ENCODE results near the gene EEIG1.

DNA sequence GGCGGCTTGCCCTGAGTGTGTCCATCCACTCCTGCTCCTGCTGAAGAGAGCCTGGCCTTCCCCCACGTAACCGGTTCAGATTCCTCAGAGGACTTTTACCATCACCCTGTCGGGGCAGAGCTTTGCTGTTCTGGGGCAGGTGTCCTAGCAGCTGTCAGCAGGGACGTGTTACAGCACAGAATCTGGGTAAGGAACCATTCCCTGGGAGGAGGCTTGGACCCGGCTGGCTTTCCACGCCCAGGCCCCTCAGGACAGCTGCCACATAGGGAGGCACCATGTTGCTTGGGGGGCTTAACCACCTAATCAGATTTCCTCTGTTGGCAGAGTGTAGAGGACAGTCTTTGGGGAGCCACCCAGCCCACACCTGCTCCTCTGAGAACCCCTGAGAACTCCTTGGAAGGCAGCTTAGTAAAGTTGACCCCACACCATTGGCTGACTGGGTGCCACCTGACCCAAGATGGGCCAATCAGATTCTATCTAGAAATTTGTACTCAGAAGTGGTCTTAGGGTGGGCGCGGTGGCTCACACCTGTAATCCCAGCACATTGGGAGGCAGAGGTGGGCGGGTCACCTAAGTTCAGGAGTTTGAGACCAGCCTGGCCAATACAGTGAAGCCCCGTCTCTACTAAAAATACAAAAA lies 23.3 kb upstream of the EEIG1 start:
- TF ChIP-seq POLR2AphosphoS5 (IDR thresholded peaks at IDR 0.05; ENCODE audit: low read depth) (no peak), SPI1 (IDR thresholded peaks at IDR 0.05; ENCODE audit: borderline replicate concordance, low read depth) (no peak)
- TF ChIP-seq, protein P1, sequence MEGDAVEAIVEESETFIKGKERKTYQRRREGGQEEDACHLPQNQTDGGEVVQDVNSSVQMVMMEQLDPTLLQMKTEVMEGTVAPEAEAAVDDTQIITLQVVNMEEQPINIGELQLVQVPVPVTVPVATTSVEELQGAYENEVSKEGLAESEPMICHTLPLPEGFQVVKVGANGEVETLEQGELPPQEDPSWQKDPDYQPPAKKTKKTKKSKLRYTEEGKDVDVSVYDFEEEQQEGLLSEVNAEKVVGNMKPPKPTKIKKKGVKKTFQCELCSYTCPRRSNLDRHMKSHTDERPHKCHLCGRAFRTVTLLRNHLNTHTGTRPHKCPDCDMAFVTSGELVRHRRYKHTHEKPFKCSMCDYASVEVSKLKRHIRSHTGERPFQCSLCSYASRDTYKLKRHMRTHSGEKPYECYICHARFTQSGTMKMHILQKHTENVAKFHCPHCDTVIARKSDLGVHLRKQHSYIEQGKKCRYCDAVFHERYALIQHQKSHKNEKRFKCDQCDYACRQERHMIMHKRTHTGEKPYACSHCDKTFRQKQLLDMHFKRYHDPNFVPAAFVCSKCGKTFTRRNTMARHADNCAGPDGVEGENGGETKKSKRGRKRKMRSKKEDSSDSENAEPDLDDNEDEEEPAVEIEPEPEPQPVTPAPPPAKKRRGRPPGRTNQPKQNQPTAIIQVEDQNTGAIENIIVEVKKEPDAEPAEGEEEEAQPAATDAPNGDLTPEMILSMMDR (IDR thresholded peaks at IDR 0.05; ENCODE audit: insufficient read depth, low read length), result no peak
- TF ChIP-seq, protein P2, sequence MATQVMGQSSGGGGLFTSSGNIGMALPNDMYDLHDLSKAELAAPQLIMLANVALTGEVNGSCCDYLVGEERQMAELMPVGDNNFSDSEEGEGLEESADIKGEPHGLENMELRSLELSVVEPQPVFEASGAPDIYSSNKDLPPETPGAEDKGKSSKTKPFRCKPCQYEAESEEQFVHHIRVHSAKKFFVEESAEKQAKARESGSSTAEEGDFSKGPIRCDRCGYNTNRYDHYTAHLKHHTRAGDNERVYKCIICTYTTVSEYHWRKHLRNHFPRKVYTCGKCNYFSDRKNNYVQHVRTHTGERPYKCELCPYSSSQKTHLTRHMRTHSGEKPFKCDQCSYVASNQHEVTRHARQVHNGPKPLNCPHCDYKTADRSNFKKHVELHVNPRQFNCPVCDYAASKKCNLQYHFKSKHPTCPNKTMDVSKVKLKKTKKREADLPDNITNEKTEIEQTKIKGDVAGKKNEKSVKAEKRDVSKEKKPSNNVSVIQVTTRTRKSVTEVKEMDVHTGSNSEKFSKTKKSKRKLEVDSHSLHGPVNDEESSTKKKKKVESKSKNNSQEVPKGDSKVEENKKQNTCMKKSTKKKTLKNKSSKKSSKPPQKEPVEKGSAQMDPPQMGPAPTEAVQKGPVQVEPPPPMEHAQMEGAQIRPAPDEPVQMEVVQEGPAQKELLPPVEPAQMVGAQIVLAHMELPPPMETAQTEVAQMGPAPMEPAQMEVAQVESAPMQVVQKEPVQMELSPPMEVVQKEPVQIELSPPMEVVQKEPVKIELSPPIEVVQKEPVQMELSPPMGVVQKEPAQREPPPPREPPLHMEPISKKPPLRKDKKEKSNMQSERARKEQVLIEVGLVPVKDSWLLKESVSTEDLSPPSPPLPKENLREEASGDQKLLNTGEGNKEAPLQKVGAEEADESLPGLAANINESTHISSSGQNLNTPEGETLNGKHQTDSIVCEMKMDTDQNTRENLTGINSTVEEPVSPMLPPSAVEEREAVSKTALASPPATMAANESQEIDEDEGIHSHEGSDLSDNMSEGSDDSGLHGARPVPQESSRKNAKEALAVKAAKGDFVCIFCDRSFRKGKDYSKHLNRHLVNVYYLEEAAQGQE (IDR thresholded peaks at IDR 0.05; ENCODE audit: insufficient replicate concordance, low read depth), result no peak

Measured in HL-60 (cell line).